HCT116 (cell line): ENCODE results near the gene TASP1. TPM values are rescaled to one million over a fixed set of nuclear protein-coding genes. Genes with fewer than 3 reads are reported as not detected.

Source experiments
- ATAC-seq: fragments of 200-7000 bp; cut with Tn5 transposase; 2 replicates; pipeline ENCODE4 v1.9.1; 2020; ENCODE audit warnings: mild to moderate bottlenecking, moderate library complexity
- BruUV-seq: library from RNA; stranded (reverse); fragments of 400-500 nt; replicated peaks from 2 replicates; lab custom pipeline; 2021; lab: Mats Ljungman, UMichigan
- CTCF ChIA-PET: fragments of 300-600 bp; sonication (Branson Sonifier 250); formaldehyde crosslinking; loops from one replicate; lab custom pipeline; 2021; ENCODE audit warnings: antibody characterized with exemption; lab: Charles Lee
- POLR2A ChIA-PET: fragments of 300-600, 350-600 bp; sonication (Branson Sonifier 250); formaldehyde crosslinking; loops from one replicate; lab custom pipeline; 2021; ENCODE audit warnings: antibody characterized with exemption; lab: Charles Lee
- RAD21 ChIA-PET, 2 experiments: fragments of 300-600 bp; sonication (Branson Sonifier 250); formaldehyde crosslinking; loops; one replicate each; lab custom pipeline; 2023; ENCODE audit warnings: low total read pairs in 2 of 2; ENCODE audit not compliant: uncharacterized antibody in 2 of 2, unreplicated experiment in 2 of 2, low non-redundant PET in 1 of 2; lab: Charles Lee
- DNase-seq: peaks from one replicate; pipeline ENCODE4 v3.0.0-alpha.2; 2010; ENCODE audit warnings: low read depth, low spot score
- H2AFZ ChIP-seq: fragments of 200-600 bp; shearing (Covaris generic), sonication (generic); 2 replicates; pipeline ENCODE4 v1.6.1; 2017; ENCODE audit warnings: low read depth, mixed run types, mixed read lengths, antibody characterized with exemption, low read length; ENCODE audit not compliant: poor library complexity, severe bottlenecking
- H3K27ac ChIP-seq: 2 replicates; pipeline ENCODE4 v1.5.1; 2012; ENCODE audit warnings: low read depth, low read length
- H3K27me3 ChIP-seq: fragments of 200-600 bp; sonication (generic); 2 replicates; pipeline ENCODE4 v1.6.1; 2016; ENCODE audit warnings: mixed run types, low read length, mixed read lengths; ENCODE audit not compliant: insufficient read depth
- H3K36me3 ChIP-seq, 2 experiments: fragments of 200-500 bp in 1 of 2; fragments of 200-600 bp in 1 of 2; sonication (Bioruptor generic) in 1 of 2; sonication (generic) in 1 of 2; 2 replicates each; pipeline versions ENCODE4 v1.5.1 to v1.6.1; 2014 to 2016; ENCODE audit warnings: low read length in 2 of 2, inconsistent platforms in 1 of 2, mixed read lengths in 1 of 2, mixed run types in 1 of 2; ENCODE audit not compliant: insufficient read depth in 2 of 2, control insufficient read depth in 1 of 2
- H3K4me1 ChIP-seq, 2 experiments: fragments of 200-600 bp in 1 of 2; sonication (generic) in 1 of 2; 2 replicates each; pipeline versions ENCODE4 v1.5.1 to v1.6.1; 2012 to 2017; ENCODE audit warnings: low read length in 2 of 2, inconsistent platforms in 1 of 2, mild to moderate bottlenecking in 1 of 2, mixed read lengths in 1 of 2, mixed run types in 1 of 2, moderate library complexity in 1 of 2; ENCODE audit not compliant: insufficient read depth in 2 of 2, control insufficient read depth in 1 of 2
- H3K4me2 ChIP-seq: fragments of 200-600 bp; sonication (generic); 2 replicates; pipeline ENCODE4 v1.6.1; 2017; ENCODE audit warnings: mixed run types, low read length, mixed read lengths
- H3K4me3 ChIP-seq, 2 experiments: fragments of 200-600 bp in 1 of 2; sonication (generic) in 1 of 2; replicated peaks in 1 of 2; 2 replicates each; pipeline ENCODE4 v1.5.1; 2011 to 2016; ENCODE audit warnings: low read length in 2 of 2, control low read depth in 1 of 2, low read depth in 1 of 2, mild to moderate bottlenecking in 1 of 2, mixed read lengths in 1 of 2, mixed run types in 1 of 2
- H3K79me2 ChIP-seq: fragments of 200-600 bp; sonication (generic); 2 replicates; pipeline ENCODE4 v1.6.1; 2017; ENCODE audit warnings: mild to moderate bottlenecking, mixed run types, low read length, moderate library complexity, mixed read lengths; ENCODE audit not compliant: insufficient read depth
- H3K9ac ChIP-seq: fragments of 200-600 bp; sonication (generic); 2 replicates; pipeline ENCODE4 v1.6.1; 2016; ENCODE audit warnings: low read length, mixed read lengths
- H3K9me2 ChIP-seq: fragments of 200-600 bp; sonication (generic), shearing (Covaris generic); 2 replicates; pipeline ENCODE4 v1.6.1; 2017; ENCODE audit warnings: mixed run types, mild to moderate bottlenecking, moderate library complexity; ENCODE audit not compliant: insufficient read depth
- H3K9me3 ChIP-seq, 2 experiments: fragments of 200-500 bp in 1 of 2; fragments of 200-600 bp in 1 of 2; sonication (Bioruptor generic) in 1 of 2; sonication (generic) in 1 of 2; 2 replicates each; pipeline ENCODE4 v1.6.1; 2014 to 2017; ENCODE audit warnings: low read length in 2 of 2, mixed read lengths in 2 of 2, inconsistent platforms in 1 of 2, low read depth in 1 of 2, mild to moderate bottlenecking in 1 of 2, mixed run types in 1 of 2, moderate library complexity in 1 of 2; ENCODE audit not compliant: control insufficient read depth in 1 of 2, insufficient read depth in 1 of 2
- H4K20me1 ChIP-seq: fragments of 200-600 bp; sonication (generic), shearing (Covaris generic); 2 replicates; pipeline ENCODE4 v1.6.1; 2017; ENCODE audit warnings: mixed run types, mild to moderate bottlenecking, moderate library complexity; ENCODE audit not compliant: insufficient read depth
- CBX3 ChIP-seq: IDR thresholded peaks from 2 replicates; pipeline ENCODE4 v1.6.1; 2012; ENCODE audit warnings: low read depth
- CEBPB ChIP-seq: IDR thresholded peaks from 2 replicates; pipeline ENCODE4 v1.6.1; 2012; ENCODE audit warnings: low read depth
- EGR1 ChIP-seq: IDR thresholded peaks from 2 replicates; pipeline ENCODE4 v1.6.1; 2012; ENCODE audit warnings: low read depth
- ELF1 ChIP-seq: IDR thresholded peaks from 2 replicates; pipeline ENCODE4 v1.6.1; 2012; ENCODE audit warnings: low read depth, borderline replicate concordance
- EZH2 ChIP-seq: fragments of 200-600 bp; sonication (generic); IDR thresholded peaks from 2 replicates; pipeline ENCODE4 v1.6.1; 2017; ENCODE audit warnings: antibody characterized with exemption, mixed run types
- MAX ChIP-seq: IDR thresholded peaks from 2 replicates; pipeline ENCODE4 v1.6.1; 2012
- POLR2A ChIP-seq: IDR thresholded peaks from 2 replicates; pipeline ENCODE4 v1.7.0; 2011; ENCODE audit warnings: borderline replicate concordance; ENCODE audit not compliant: insufficient read depth, insufficient read length; ENCODE audit errors: extremely low read depth
- REST ChIP-seq: IDR thresholded peaks from 2 replicates; pipeline ENCODE4 v1.6.1; 2012; ENCODE audit warnings: low read depth
- SRF ChIP-seq: IDR thresholded peaks from 2 replicates; pipeline ENCODE4 v1.6.1; 2012; ENCODE audit warnings: low read depth
- TCF7L2 ChIP-seq: IDR thresholded peaks from 2 replicates; pipeline ENCODE4 v1.7.0; 2011; ENCODE audit warnings: borderline replicate concordance, inconsistent platforms; ENCODE audit not compliant: insufficient read depth, insufficient read length; ENCODE audit errors: extremely low read depth
- YY1 ChIP-seq: IDR thresholded peaks from 2 replicates; pipeline ENCODE4 v1.6.1; 2011; ENCODE audit warnings: low read length, low read depth, moderate library complexity, mild to moderate bottlenecking; ENCODE audit not compliant: insufficient replicate concordance; ENCODE audit errors: extremely low read depth
- ZFX ChIP-seq: fragments of 450-650 bp; IDR thresholded peaks from 2 replicates; pipeline ENCODE4 v1.6.1; 2017
- ZNF274 ChIP-seq: fragments of 200-500 bp; sonication (Bioruptor generic); IDR thresholded peaks from 2 replicates; pipeline ENCODE4 v1.6.1; 2014; ENCODE audit warnings: mild to moderate bottlenecking, low read depth, low read length, inconsistent platforms
- intact Hi-C: fragments of 100-400 bp; cut with micrococcal nuclease; formaldehyde crosslinking; loops from 2 replicates; pipeline ENCODE4 v1.10.0; 2022
- total RNA-seq: library from RNA; stranded (reverse); gene quantifications from one replicate; pipeline ENCODE4 v1.2.1, GENCODE V29; 2021; ENCODE audit not compliant: unreplicated experiment

Gene TASP1
- total RNA-seq, 1 experiment from 2014 or later: 19.1 TPM

- CTCF ChIA-PET: no interaction called here
- Histone ChIP-seq H3K27ac (no peak overlapping the region), H3K9ac (no peak overlapping the region), H3K4me1 (peaks cover 0 to 5% of the 10 kb centered on the region in 2 experiments; a peak in 1 of 4 replicates), H3K4me3 (no peak overlapping the region), H2AFZ (no peak overlapping the region), H3K36me3 (no peaks in the 10 kb centered on the region), H3K4me2 (no peak overlapping the region), H3K79me2 (no peaks in the 10 kb centered on the region), H3K27me3 (no peaks in the 10 kb centered on the region), H3K9me3 (no peaks in the 10 kb centered on the region), H4K20me1 (no peaks in the 10 kb centered on the region), H3K9me2 (no peaks in the 10 kb centered on the region)
- DNase-seq (no peak), ATAC-seq (no peak)
- intact Hi-C loops: no loop called here
- RAD21 ChIA-PET: no interaction called here
- POLR2A ChIA-PET: no interaction called here
- TF ChIP-seq EGR1: no peak
- TF ChIP-seq CEBPB: no peak
- no TSS peak for BruUV-seq
Observed at GRCh38 chr20:13400453-13400852, 238.3 kb downstream of the TASP1 start.

DNA sequence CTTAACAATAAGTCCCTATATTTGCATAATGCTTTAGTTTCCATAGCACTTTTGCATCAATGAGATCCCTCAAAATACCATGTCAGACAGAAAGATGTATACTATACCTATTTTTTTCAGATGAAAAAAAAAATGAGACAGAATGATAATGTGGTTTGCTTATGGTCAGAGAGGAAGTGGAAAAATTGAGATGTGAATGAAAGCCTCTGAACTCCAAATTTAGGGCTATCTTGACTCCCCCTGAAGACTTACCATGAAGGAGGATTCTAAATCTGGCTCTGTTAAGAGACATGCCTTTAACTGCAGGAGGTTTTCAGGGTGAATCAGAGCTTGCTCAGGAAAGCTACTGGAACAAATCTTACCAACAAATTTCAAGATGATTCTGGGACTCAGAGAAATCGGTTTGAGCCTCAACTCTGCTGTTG is 241.4 kb downstream of the TASP1 start:
- Histone ChIP-seq H3K9ac (no peak overlapping the region), H3K27ac (no peak overlapping the region)
- TF ChIP-seq EZH2 (no peak), ELF1 (no peak), TCF7L2 (no peak), SRF (no peak), REST (no peak), MAX (no peak), ZFX (no peak), EGR1 (no peak), YY1 (no peak), POLR2A (no peak), ZNF274 (no peak), CBX3 (no peak)
- TF ChIP-seq, all 23 proteins: peak for 0
- H3K79me2 ChIP-seq: no peaks in the 10 kb centered on the region
- H3K27me3 ChIP-seq: no peaks in the 10 kb centered on the region
- no peak overlapping the region for H3K4me2 ChIP-seq
- no peak overlapping the region for H3K4me3 ChIP-seq
- no peaks in the 10 kb centered on the region for H3K9me3 ChIP-seq
- intact Hi-C loops: no loop called here
- RAD21 ChIA-PET: no interaction called here
- ATAC-seq: no peak
- H2AFZ ChIP-seq: no peak overlapping the region
- no TSS peak for BruUV-seq
- no peaks in the 10 kb centered on the region for H4K20me1 ChIP-seq
- CTCF ChIA-PET: no interaction called here
- H3K36me3 ChIP-seq: no peaks in the 10 kb centered on the region
- H3K4me1 ChIP-seq: peaks cover 0 to 5% of the 10 kb centered on the region in 2 experiments; a peak in 1 of 4 replicates
- no peaks in the 10 kb centered on the region for H3K9me2 ChIP-seq
- DNase-seq: no peak
- POLR2A ChIA-PET: no interaction called here
